ENCODE measurements around the gene PSMB5. TPM values are rescaled to one million over a fixed set of nuclear protein-coding genes. Genes with fewer than 3 reads are reported as not detected.

The PSMB5 gene
- total and polyA plus RNA-seq, 9 of the 15 experiments (the other 6 are each of a cell fraction or from before 2014, with no cell fraction given), result 198 to 1,870 (median 269) TPM

DNA sequence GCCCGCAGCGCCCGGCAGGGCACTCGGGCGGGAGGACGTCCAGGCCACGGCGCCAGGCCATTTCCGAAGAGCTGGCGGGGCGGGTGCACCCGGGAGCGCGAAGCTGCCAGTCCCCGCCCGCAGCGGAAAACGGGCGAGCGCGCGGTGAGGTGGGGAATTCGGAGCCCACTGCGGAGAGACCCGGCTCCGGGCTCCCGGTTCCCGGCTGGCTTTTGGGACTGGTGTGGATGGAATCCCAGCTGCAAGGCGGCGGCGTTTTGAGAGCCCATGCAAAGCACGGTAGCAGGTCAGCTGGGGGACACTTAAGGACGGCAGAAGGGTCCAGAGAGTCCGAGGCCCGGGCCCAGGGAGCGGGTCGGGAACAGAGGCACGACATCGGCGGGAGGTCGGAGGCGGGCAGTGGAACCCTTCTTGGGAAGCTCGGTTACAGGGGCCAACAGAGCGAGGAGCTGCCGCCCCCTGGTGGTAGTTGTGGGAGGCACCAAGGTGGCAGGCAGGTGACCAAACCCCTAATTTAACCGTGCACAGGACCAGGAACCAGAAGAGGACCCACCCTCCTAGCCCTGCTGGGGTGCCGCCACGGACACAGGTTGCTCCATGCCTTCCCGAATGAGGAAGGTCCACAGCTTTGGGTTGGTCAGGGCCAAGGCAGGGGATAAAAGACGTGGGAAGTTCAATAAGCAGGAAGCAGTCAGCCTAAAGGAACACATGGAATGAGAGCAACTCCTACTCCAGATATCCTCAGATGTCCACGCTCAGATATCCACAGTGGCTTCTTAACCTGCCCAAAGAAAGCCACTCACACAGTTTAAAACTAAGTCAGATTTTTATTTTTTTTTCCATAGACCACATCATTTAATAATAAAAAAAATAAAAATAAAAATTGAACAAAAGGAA is 23.3 kb upstream of the PSMB5 start (continued):
- TF ChIP-seq HIVEP1 (CRISPR knock-in tag; IDR thresholded peaks at IDR 0.05) (no peak), CCAR2 (IDR thresholded peaks at IDR 0.05; ENCODE audit: low read depth, low read length) (no peak), MEIS2 (IDR thresholded peaks at IDR 0.05; ENCODE audit: partially characterized antibody) (no peak), NR2F6 (CRISPR knock-in tag; IDR thresholded peaks at IDR 0.05) (0 out of 2 replicates have a peak, but pooled peaks have one; percentile 36), ETS1 (conservative IDR thresholded peaks at IDR 0.05; ENCODE audit: control insufficient read depth, low read depth, low read length) (no peak), BCL6 (CRISPR knock-in tag; IDR thresholded peaks at IDR 0.05) (no peak), CBFA2T2 (conservative IDR thresholded peaks at IDR 0.05) (no peak), HMG20B (CRISPR knock-in tag; IDR thresholded peaks at IDR 0.05) (0 out of 2 replicates have a peak, but pooled peaks have one; percentile 63), ZNF609 (CRISPR knock-in tag; IDR thresholded peaks at IDR 0.05; ENCODE audit: borderline replicate concordance) (no peak), PHF20 (IDR thresholded peaks at IDR 0.05; ENCODE audit: partially characterized antibody) (no peak), SMARCE1 (IDR thresholded peaks at IDR 0.05) (peak; percentile 30; the same call in 1 of the 2 replicates), TBL1XR1 (IDR thresholded peaks at IDR 0.05; ENCODE audit: low read length in 2 of 2) (peak in 1 of 2 experiments; percentile 46; a peak in 1 of 4 replicates), NFIC (IDR thresholded peaks at IDR 0.05) (peak; percentile 24; the same call in 1 of the 2 replicates), KAT7 (CRISPR knock-in tag; IDR thresholded peaks at IDR 0.05; ENCODE audit: borderline replicate concordance) (peak; percentile 93; the same call in 1 of the 2 replicates), ZNF12 (CRISPR knock-in tag; IDR thresholded peaks at IDR 0.05) (no peak), DACH1 (IDR thresholded peaks at IDR 0.05; ENCODE audit: partially characterized antibody) (no peak), RBBP5 (IDR thresholded peaks at IDR 0.05; ENCODE audit: borderline replicate concordance, insufficient read depth, low read length, poor library complexity, severe bottlenecking) (peak; percentile 73), CC2D1A (IDR thresholded peaks at IDR 0.05) (peak; percentile 84), NEUROD1 (IDR thresholded peaks at IDR 0.05; ENCODE audit: borderline replicate concordance, low read depth, low read length, partially characterized antibody) (no peak), KHSRP (IDR thresholded peaks at IDR 0.05) (no peak), MIER1 (IDR thresholded peaks at IDR 0.05; ENCODE audit: low read depth) (no peak)
- TF ChIP-seq, protein P1, sequence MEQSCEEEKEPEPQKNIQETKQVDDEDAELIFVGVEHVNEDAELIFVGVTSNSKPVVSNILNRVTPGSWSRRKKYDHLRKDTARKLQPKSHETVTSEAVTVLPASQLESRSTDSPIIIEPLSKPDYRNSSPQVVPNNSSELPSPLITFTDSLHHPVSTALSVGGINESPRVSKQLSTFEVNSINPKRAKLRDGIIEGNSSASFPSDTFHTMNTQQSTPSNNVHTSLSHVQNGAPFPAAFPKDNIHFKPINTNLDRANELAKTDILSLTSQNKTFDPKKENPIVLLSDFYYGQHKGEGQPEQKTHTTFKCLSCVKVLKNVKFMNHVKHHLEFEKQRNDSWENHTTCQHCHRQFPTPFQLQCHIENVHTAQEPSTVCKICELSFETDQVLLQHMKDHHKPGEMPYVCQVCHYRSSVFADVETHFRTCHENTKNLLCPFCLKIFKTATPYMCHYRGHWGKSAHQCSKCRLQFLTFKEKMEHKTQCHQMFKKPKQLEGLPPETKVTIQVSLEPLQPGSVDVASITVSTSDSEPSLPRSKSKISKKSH (CRISPR knock-in tag; IDR thresholded peaks at IDR 0.05), result no peak
